Astrocyte (in vitro differentiated cells and primary cell): Measurements from ENCODE around the gene RGL1.

Experiments used
- EZH2 ChIP-seq: IDR thresholded peaks from 2 replicates; pipeline ENCODE4 v1.6.1; 2012; ENCODE audit warnings: mild to moderate bottlenecking, low read length, inconsistent platforms; ENCODE audit not compliant: insufficient read depth
- TF ChIP-seq, protein P1 (sequence below): IDR thresholded peaks from 2 replicates; pipeline ENCODE4 v1.5.1; 2011; ENCODE audit warnings: low read depth, mild to moderate bottlenecking, inconsistent platforms, low read length, moderate library complexity; ENCODE audit not compliant: insufficient read depth

DNA sequence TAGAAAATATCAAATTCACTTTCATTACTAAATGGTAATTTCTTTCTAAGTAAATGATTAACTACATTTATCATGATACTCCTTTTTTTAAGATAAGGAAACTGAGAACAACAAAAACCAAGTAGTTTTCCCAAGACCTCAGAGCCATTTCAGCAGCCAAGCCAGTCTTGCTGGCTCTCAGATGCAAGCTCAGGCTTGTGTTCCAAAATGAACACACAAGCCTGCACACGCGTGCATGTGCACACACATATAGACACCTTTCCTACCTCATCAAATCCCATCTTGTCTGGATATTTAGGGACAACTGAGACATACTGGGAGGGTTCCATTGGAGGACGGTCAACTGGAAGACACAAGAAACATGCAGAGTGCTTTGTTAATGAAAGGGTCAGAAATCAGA, 149.6 kb downstream of the RGL1 start:
- TF ChIP-seq, protein P1, sequence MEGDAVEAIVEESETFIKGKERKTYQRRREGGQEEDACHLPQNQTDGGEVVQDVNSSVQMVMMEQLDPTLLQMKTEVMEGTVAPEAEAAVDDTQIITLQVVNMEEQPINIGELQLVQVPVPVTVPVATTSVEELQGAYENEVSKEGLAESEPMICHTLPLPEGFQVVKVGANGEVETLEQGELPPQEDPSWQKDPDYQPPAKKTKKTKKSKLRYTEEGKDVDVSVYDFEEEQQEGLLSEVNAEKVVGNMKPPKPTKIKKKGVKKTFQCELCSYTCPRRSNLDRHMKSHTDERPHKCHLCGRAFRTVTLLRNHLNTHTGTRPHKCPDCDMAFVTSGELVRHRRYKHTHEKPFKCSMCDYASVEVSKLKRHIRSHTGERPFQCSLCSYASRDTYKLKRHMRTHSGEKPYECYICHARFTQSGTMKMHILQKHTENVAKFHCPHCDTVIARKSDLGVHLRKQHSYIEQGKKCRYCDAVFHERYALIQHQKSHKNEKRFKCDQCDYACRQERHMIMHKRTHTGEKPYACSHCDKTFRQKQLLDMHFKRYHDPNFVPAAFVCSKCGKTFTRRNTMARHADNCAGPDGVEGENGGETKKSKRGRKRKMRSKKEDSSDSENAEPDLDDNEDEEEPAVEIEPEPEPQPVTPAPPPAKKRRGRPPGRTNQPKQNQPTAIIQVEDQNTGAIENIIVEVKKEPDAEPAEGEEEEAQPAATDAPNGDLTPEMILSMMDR = no peak
- no peak for TF ChIP-seq EZH2
